ENCODE results near the gene PMM2.

- TF ChIP-seq, protein P1, sequence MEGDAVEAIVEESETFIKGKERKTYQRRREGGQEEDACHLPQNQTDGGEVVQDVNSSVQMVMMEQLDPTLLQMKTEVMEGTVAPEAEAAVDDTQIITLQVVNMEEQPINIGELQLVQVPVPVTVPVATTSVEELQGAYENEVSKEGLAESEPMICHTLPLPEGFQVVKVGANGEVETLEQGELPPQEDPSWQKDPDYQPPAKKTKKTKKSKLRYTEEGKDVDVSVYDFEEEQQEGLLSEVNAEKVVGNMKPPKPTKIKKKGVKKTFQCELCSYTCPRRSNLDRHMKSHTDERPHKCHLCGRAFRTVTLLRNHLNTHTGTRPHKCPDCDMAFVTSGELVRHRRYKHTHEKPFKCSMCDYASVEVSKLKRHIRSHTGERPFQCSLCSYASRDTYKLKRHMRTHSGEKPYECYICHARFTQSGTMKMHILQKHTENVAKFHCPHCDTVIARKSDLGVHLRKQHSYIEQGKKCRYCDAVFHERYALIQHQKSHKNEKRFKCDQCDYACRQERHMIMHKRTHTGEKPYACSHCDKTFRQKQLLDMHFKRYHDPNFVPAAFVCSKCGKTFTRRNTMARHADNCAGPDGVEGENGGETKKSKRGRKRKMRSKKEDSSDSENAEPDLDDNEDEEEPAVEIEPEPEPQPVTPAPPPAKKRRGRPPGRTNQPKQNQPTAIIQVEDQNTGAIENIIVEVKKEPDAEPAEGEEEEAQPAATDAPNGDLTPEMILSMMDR (IDR thresholded peaks at IDR 0.05; ENCODE audit: low read depth, low read length): no peak
- TF ChIP-seq POLR2A (IDR thresholded peaks at IDR 0.05; ENCODE audit: extremely low read depth, insufficient read length) (no peak), MYC (IDR thresholded peaks at IDR 0.05; ENCODE audit: low read depth, low read length) (no peak)
- TF ChIP-seq, protein P2, sequence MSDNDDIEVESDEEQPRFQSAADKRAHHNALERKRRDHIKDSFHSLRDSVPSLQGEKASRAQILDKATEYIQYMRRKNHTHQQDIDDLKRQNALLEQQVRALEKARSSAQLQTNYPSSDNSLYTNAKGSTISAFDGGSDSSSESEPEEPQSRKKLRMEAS (IDR thresholded peaks at IDR 0.05; ENCODE audit: low read depth, low read length): no peak
These were observed 30.5 kb upstream of the PMM2 start for GRCh38 chr16:8767176-8767575.

Measured in NB4 (cell line).